ENCODE measurements around the gene KRTAP27-1.

KRTAP27-1 gene

GRCh38 chr21:30351534-30351933, 14.0 kb upstream of the KRTAP27-1 start:
- TF ChIP-seq POU6F1 (CRISPR knock-in tag; IDR thresholded peaks at IDR 0.05; ENCODE audit: borderline replicate concordance, low read depth) = no peak
- TF ChIP-seq CSRNP3 (CRISPR knock-in tag; IDR thresholded peaks at IDR 0.05) = no peak
- TF ChIP-seq TSHZ2 (CRISPR knock-in tag; IDR thresholded peaks at IDR 0.05) = no peak
- ATAC-seq = no peak

- no peak for TF ChIP-seq ZC3H10 (CRISPR knock-in tag; IDR thresholded peaks at IDR 0.05)
- no peak for TF ChIP-seq ESRRG (CRISPR knock-in tag; IDR thresholded peaks at IDR 0.05)
- no peak for TF ChIP-seq CSDC2 (CRISPR knock-in tag; IDR thresholded peaks at IDR 0.05)
- no peak for TF ChIP-seq OSR1 (CRISPR knock-in tag; IDR thresholded peaks at IDR 0.05)
- no peak for TF ChIP-seq PPARA (CRISPR knock-in tag; IDR thresholded peaks at IDR 0.05; ENCODE audit: borderline replicate concordance)
- no peak for TF ChIP-seq ARNTL (CRISPR knock-in tag; IDR thresholded peaks at IDR 0.05; ENCODE audit: borderline replicate concordance, low read depth)
- TF ChIP-seq SNAI2 (CRISPR knock-in tag; IDR thresholded peaks at IDR 0.05) = no peak
- TF ChIP-seq GLIS3 (CRISPR knock-in tag; IDR thresholded peaks at IDR 0.05) = no peak
- no peak for TF ChIP-seq POU6F1 (CRISPR knock-in tag; IDR thresholded peaks at IDR 0.05; ENCODE audit: borderline replicate concordance, low read depth)
- no peak for TF ChIP-seq ZFP3 (CRISPR knock-in tag; IDR thresholded peaks at IDR 0.05)
- TF ChIP-seq CSRNP3 (CRISPR knock-in tag; IDR thresholded peaks at IDR 0.05) = no peak
- ATAC-seq = no peak
Observed at GRCh38 chr21:30349572-30349971, 12.1 kb upstream of the KRTAP27-1 start.

- ATAC-seq = no peak
- TF ChIP-seq POU6F1 (CRISPR knock-in tag; IDR thresholded peaks at IDR 0.05; ENCODE audit: borderline replicate concordance, low read depth) (no peak), ZFP3 (CRISPR knock-in tag; IDR thresholded peaks at IDR 0.05) (no peak), ZNF70 (CRISPR knock-in tag; IDR thresholded peaks at IDR 0.05) (no peak), CSDC2 (CRISPR knock-in tag; IDR thresholded peaks at IDR 0.05) (no peak), ZNF8 (CRISPR knock-in tag; IDR thresholded peaks at IDR 0.05) (no peak), ZNF565 (CRISPR knock-in tag; conservative IDR thresholded peaks at IDR 0.05; ENCODE audit: low read depth) (no peak), GLIS3 (CRISPR knock-in tag; IDR thresholded peaks at IDR 0.05) (no peak), CSRNP3 (CRISPR knock-in tag; IDR thresholded peaks at IDR 0.05) (no peak), ESRRG (CRISPR knock-in tag; IDR thresholded peaks at IDR 0.05) (no peak)
Observed at GRCh38 chr21:30348506-30348905, 11.0 kb upstream of the KRTAP27-1 start, which contains the start of gene KRTAP23-1. TSS of gene KRTAP23-1 (minus strand) at chr21:30348606. CDS start at chr21:30348606, 0 bp downstream.

Measured in SK-N-SH treated with all-trans-retinoic acid at 6 μM for 48 hours (cell line).